M059J (cell line): ENCODE results near the gene CCDC92. TPM values are rescaled to one million over a fixed set of nuclear protein-coding genes. Genes with fewer than 3 reads are reported as not detected.

Experiments used
- DNase-seq: peaks from one replicate; pipeline ENCODE4 v3.0.0-alpha.2; 2012; ENCODE audit warnings: low read depth
- total RNA-seq: library from RNA; depleted of rRNA; stranded (reverse); fragments of >200 nt; shearing (Covaris generic); gene quantifications from 2 replicates; pipeline ENCODE4 v1.2.3, GENCODE V29; 2014

CCDC92 gene
- total RNA-seq, 1 experiment from 2014 or later = 13.3 TPM

DNA sequence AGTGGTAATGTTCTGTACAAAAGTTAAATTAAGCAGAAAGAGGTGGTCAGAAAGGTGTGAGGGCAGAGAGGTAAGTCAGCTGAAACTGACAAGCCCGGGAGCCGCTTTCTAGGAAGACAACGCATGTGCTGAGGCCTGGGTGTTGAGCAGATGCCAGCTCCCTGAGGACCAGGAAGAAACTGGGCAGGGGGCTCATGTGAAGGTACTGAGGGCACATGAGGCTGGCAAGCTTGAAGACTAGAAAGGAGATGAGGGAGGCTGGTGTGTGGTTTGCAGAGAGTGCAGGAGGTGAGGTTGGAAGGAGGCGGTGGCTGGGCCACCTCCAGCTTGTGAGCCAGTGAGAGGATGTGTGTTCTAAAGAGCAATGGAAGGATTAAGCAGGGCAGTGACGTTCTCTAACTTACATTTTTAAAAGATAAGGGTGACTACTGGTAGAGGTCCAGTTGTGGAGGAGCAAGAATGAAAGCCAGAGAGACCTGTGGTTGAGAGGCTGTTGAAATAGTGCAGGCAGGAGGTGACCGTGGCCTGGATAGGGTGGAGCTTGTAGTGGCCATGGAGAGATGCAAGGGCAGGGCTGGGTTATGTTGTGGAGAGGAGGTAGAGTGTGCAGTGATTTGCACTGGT, 29.5 kb upstream of the CCDC92 start:
- no peak for DNase-seq

DNA sequence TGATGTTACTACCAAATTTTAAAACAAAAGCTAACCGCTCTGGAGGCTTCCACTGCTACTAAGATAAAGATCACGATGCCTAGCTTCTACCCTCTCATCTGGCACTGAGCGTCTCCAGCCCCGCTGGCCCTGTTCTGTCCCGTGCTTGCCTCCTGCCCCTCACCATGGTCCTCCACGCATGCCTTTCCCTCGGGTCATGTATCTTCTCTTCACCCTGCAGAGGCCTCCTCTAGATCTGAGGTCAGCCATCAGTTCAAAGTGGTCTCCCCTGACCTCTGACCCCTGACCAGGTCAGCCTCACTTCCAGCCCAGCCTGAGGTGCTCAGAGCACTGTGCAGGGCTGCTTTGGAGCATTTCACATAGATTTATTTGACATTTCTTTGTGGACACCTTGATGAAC, 28.7 kb upstream of the CCDC92 start:
- no peak for DNase-seq

DNA sequence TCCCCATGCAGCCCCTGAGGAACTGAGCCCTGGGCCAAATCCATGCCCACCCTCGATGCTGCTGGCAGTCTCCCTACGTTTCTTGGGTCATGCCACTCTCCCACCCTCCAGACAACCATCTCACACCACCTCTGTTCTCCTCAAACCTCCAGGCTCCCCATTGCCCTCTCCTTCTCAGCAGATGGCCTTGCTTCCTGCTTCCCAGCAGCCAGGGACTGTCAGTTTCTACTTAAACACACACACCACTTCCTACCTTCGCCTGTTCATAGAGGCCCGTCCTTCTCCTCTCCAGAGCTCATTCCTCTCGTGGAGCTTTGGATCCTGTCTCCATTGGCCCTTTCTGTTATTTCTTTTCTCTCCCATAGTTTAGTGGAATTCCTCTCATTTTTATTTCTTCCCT, 27.5 kb upstream of the CCDC92 start:
- no peak for DNase-seq

DNA sequence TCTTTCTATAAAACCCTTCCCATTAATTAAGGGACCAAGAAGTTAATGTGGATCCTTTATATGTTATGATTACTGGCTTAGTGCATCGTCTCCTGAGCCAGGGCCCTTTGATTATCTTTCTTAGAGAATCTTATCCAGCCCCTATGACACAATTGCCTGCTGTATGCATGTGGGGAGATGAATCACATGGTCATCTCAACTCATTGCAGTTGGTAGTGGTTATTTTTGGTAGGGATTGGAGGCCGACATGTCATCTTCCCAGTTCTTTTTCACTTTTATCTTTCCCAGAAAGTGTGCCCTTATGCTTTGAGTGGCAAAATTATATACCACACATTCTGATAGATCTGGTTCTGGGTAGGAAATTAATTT, 26.3 kb upstream of the CCDC92 start:
- DNase-seq = no peak

DNA sequence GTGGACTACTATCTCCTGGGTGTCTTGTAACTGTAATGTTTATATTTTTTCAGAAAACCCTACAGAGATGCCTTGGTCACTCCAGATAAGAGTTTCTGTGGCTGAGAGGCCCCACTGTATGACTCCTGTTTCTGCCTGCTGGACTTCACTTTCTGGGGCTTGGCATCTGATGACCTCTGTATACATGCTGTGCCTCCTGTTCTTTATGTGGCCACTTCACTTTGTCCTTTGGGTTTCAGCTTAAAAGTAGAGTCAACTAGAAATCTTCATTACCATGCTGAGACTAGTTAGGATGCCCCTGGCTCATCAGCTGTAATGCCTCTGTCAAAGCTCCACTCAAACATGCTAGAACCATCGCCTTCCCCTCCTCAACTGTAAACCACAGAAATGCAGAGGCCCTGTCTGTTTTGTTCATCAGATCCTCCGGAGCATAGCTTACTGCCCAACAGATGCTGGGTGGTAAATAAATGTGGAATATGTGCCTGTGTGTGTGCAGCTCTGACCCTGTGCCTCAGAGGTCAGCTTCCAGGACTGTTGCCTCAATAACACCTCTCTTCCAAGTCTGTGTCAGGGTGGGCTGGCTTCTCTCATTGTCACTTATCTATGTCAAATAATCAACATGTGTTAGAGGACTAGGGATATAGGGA, 25.8 kb upstream of the CCDC92 start:
- no peak for DNase-seq

DNA sequence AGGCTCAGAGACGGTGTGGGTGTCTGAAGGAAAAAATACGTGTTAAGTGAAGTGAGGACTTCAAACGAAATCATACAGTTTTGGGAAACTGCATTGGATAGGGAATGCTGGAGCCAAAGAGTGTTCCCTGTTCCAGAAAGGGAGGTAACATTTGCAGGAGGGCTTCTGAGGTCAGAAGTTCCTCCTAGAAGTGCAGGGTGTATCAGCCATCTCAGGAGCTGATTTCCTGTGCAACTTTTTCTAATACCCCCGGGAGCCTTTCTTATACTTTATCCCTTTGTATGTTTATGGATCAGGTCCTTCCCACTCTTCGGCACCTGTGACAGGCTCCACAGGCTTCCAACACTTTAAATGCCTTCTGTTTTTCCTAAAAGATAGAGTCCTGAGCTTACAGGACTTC, 25.3 kb upstream of the CCDC92 start:
- DNase-seq = no peak

DNA sequence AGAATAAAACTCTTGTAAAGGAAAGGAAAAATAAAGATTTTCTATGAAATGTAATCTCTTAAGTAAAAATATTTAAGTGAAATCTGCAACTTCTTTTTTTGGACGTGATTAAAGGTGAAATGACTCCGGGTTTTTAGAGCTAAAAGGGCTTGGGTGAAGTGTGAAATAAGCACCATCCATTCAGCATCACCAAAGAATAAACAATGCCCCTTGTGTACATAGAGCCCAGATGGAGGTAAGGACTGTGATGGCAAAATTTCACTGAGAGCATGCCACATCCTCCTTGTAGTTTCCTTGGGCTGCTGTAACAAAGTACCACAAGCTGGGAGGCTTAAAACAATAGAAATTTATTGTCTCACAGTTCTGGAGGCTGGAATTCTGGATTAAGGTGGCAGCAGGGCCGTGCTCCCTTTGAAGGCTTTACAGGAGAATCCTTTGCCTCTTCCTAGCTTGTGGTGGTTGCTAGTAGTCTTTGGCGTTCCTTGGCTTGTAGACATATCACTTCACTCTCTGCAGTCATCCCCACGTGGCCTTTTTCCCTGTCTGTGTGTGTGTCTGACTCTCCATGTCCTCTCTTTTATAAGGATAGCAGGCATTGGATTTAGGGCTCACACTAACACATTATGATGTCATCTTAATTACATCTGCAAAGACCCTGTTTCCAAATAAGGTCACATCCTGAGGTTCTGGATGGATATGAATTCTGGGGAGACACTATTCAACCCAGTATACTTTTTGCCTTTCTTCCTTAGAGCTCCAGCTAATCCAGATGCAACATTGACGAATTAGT, 24.6 kb upstream of the CCDC92 start:
- DNase-seq = no peak

DNA sequence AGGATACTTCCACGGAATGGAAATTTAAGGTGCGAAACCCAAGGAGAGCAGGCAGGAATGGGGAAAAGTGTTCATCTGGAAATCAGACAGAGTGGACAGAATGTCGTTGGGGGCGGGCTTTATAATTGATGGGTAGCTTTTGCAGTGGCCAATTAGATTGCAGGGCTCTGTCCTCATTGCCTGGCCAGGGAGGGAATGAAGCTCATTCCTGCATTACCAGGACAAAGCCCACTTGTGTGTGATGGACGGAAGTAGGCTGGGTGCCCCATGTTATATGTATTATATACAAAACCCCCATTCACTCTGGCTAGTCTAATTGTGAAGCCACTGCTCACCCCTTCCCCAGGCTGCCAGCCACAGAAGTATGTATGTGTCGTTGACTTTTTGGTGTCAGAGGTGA, 23.9 kb upstream of the CCDC92 start:
- DNase-seq = no peak

DNA sequence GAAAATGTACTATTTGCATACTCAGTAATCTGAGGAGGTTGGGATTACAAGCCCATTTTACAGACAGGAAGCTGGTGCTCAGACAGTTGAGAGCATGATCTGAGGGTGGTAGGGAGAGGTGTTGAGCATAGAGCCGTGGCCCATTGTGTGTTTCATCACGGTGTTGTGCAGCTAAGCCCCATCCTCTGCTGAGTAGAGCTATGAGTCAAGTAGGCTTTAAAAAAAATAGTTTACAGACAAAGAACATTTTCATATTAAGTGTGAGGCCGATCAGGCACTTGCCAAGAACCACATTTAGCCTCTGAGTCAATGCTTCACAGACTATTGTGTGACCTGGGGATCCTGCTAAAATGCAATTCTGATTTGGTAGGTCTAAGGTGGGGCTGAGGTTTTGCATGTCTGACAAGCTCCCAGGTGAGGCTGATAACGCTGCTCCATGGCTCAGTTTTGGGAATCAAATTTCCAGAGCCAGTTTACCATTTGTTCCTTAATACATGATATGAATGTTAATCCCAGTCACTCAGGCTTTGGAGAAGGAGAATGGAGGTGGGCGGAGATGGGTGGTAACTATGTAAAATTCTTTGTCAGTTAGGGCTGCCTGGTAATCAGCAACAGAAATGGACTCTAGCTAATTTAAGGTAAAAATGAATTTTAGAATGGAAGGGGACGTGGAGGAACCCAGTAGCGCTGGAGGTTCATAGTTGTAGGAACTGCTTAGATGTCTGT, 22.6 kb upstream of the CCDC92 start:
- DNase-seq = peak; percentile 63

DNA sequence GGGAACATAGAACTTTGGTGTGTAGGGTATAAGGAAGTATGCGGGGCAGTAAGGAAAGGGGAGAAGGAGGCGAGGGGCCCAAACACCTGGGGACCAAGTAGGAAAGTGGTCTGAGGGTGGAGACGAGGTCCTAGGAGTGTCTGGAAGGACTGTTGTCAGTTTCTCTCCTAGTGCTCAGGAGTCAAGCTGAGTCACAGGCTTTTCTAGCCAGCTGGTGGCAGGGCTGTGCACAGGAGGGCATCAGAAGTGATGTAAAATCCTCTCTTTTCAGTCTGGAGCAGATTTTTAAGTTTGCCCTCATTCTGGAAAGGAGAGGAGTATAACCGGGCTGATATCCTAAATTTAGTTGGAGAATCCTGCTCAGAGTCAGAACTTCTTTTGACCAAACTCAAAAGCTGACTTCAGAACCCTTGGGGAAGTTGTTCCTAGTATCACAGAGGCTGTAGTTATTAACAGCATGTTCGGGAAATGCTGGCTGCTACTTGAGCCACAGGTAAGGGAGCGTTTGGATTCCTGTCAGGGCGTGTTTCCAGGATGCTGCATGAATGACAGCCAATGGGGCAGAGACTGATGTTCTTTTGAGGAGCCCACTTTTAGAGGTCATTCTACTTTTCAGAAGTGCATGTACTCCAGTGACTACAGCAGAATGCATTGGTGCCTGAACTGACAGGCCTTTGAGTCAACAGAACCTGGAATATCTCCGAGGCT, 19.6 kb upstream of the CCDC92 start:
- DNase-seq = no peak

DNA sequence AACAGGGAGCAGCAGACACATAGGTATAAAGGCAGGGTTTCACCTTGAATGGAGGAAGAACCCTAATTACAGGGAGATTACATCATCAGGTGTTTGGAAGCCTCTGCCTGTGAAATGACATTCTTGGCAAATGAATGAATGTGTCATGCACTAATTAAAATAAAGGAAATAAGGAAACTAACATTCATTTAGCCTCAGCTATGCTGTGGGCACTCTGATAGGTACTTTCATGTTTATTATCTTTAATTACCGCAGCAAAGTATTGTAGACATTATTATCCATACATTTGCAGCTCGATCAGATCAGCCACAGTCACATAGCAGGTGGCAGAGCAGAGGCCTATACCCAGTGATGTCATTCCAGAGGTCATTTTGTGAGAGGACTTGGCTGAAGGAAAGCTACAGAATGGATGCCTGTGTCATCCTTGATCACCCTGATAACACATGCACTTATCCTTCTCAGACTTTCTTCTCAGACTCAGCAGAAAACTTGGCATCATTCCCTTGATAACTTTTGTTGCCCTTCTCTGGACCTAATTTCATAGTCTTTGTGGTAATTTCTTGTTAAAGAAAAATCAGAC, 18.8 kb upstream of the CCDC92 start:
- DNase-seq = peak; percentile 46

DNA sequence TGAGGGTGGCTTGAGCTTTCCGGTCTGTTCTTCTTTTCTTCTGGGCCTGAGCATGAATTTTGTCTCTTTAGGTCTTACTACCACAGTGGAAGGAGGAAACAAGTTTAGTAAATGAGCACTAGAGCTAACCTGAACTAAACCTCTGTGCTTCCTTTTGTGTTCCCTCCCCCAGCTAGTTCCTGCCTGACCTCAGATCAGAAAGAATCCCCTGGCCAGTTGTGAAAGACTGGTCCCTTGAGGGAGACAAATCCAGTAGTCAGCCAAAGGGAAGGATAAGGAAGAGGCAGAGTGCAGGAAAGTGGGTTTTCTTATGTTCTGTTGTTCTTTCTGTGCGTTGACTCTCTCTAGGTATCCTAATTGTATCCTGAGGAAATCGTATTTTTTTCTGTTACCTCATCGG, 17.9 kb upstream of the CCDC92 start:
- DNase-seq = no peak

DNA sequence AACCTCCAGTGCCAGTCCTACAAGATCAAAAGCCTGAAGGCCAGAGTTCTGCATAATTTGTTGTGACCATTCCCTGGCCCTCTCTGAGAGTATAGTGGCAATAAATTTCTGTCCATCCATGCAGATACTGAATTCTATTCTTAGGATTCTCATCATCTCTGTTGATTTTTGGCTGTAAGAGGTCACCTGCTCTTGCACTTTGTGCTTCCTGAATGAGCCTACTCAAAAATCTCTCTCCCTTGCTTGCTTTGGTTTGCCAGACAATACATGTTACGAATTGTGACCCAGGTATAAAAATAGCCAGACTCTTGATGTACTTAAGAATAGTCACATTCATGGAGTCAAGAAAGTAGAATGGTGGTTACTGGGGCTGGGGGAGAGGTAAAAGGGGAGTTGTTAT, 17.1 kb upstream of the CCDC92 start:
- DNase-seq = no peak

DNA sequence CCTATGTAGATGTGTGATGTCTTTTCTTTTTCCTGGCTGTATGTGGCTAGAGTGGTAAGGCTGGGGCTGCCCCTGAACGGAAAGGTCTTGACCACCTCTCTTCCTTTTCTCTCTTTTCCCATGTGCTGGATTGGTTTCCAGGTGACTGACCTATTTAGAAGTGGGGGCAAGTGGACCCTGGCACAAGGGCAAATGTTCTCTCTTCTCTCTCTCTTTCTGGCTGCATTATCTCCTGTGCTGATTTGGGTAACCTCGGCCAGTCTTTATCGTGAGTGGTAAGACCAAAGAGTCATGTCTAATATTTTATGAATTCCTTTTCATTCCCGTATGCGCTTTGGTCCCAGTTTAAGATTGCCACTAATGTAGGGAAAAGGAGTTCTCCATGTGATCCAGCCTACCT, 16.5 kb upstream of the CCDC92 start:
- no peak for DNase-seq

DNA sequence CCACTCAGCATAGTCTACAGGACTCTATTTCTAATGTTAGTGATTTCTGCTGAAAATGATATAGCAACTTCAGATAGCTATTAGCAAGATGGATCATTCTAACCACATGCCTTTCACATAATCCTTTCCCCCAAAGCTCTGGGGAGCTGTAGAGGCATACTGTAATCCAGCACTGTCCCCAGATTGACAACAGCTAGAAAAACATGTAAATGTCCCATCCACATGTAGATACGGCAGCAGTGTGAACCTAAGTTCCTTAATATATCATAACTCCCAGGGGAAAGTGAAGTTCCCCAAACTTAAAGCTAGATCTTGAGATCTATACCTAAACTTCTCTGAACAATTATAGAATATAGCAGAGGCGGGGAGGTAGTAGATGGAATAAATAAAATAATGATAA, 14.4 kb upstream of the CCDC92 start:
- no peak for DNase-seq

DNA sequence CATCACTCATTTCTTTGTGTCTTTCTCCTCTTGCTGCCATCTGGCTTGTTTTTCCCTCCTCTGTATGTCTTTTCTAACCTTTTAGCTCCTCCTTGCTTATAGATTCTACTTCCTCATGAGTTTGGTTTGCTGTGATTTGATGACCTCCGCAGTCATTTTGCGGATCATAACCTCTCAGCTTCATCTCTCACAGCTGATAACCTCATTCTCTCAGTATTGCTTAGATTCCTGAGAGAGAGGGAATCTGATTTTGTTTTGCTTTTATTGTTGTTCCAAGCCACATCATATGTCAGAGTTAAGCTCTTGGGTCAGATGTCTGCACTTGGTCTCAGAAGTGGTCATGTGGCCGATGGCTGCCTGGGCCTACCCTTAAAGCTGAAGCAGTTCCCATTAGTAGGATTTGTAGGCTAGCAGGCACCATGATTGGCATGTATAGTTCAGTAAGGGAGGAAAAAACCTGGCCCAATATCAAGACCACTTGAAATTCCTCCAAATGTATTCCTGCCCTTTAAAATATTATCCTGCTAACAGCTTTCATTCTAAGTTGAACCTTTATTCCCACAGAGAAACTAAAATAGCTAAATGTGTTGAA, 13.8 kb upstream of the CCDC92 start:
- no peak for DNase-seq

DNA sequence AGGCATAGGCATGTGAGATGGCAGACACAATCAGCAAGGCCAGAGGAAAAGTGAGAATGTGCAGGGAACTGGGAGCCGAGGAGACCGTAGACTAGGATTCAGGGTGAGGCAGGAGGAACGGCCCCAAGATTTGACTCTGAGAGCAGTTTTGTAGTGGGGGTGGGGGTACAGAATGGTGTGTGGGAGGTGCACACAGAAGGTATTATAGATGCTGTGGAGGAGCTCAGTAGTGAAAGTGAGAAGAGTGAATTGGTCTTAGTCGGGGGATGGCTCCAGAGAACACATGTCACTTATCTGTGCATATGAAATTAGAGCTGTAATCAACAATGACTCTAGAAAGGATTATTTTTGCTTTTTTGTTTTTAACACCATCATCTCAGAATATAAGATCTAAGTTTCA, 12.3 kb upstream of the CCDC92 start:
- no peak for DNase-seq

DNA sequence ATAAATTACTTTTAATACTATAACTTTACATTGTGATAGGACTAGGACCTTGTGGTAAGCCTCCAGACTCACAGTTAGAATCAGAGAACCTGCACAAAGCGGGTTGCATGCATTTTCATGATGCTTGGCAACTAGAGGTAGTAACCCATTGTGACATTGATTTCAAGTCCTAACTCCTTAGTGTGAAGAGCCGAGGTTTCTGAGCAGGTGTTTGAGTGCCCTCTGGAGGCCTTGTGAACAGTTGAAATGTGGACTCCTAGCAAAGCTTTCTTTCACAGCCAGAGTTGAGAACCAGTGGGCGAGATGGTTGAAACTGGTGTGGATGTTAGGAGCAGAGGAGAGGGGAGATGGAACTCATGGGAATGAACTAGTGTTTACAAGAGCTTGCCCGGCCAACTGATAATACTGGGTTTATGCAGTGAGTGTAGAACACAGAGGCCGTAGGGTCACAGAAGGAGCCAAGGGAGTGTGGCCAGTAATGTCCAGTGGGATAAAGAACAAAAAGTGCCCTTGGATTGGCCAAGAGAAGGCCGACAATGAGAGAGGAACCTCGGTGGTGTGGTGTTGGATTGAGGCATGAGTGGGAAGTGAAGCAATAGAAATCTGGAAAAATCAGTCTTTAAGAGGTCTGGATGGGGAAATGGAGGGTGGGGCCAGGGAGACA, 11.3 kb upstream of the CCDC92 start:
- peak; percentile 64 for DNase-seq

DNA sequence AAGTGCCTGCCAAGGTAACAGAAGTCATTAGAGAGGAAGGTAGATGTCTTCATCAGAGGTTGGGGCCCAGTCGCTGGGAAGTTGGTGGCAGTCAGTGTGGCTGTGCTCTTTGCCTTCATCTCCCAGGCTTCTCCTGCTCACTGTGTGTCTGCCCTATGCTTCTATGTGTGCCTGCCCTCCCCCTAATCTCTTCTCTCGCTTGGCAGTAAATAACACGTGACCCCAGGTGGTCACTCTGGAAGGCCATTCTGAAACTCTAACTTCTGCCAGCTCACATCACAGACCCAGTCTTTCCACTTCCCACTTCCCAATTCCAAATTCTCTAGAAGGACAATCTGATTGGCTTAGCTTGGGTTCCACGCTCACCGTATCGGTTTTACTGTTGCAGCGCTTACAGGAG, 9.6 kb upstream of the CCDC92 start:
- no peak for DNase-seq

DNA sequence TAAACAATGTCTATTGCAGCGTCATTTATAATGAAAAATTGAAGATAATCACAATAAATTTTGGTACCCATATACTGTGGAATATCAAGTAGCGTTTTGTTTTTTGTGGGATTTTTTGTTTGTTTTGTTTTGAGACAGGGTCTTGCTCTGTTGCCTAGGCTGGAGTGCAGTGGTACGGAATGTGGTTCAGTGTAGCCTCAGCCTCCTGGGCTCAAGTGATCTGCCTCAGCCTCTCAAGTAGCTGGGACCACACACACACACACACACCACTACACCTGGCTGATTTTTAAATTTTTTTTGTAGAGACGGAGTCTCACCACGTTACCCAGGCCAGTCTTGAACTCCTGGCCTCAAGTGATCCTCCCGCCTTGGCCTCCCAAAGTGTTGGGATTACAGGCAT, 6.9 kb upstream of the CCDC92 start:
- no peak for DNase-seq
